A549 (cell line): ENCODE data around the gene ADGRG6. TPM values are rescaled to one million over a fixed set of nuclear protein-coding genes. Genes with fewer than 3 reads are reported as not detected.

ENCODE experiments used
- ATAC-seq, 2 experiments: fragments of 200-7000 bp in 1 of 2; fragments of >200 bp in 1 of 2; cut with Nextera tagmentation in 1 of 2; cut with Tn5 transposase in 1 of 2; 3 replicates each; pipeline versions ENCODE4 v1.8.0 to v1.9.1; 2018 to 2020; ENCODE audit warnings: mild to moderate bottlenecking in 1 of 2, moderate library complexity in 1 of 2
- CTCF ChIA-PET: fragments of 300-600 bp; sonication (Branson Sonifier 250); formaldehyde crosslinking; extraction: SDS; loops from one replicate; lab custom pipeline; 2021; ENCODE audit warnings: antibody characterized with exemption, inconsistent platforms; lab: Yijun Ruan, JAX
- POLR2A ChIA-PET: fragments of 350-600 bp; formaldehyde crosslinking; extraction: SDS; loops from one replicate; lab custom pipeline; 2021; ENCODE audit warnings: antibody characterized with exemption, inconsistent platforms; lab: Yijun Ruan, JAX
- DNase-seq, 2 experiments: peaks; one replicate each; pipeline versions ENCODE4 v3.0.0 to v3.0.0-alpha.2; 2011 to 2016; ENCODE audit warnings: low read depth in 1 of 2, low spot score in 1 of 2
- FAIRE-seq: peaks from 2 replicates; lab custom pipeline; 2011; peaks lifted over from hg19 to GRCh38; lab: Jason Lieb, UNC
- H3K27ac ChIP-seq, 2 experiments: fragments of >200 bp; sonication (Bioruptor Twin); formaldehyde crosslinking; 3 replicates each; pipeline ENCODE4 v1.5.1; 2016 to 2017
- H3K4me1 ChIP-seq: fragments of >200 bp; sonication (Bioruptor Twin); formaldehyde crosslinking; 3 replicates; pipeline ENCODE4 v1.6.1; 2016
- H3K4me2 ChIP-seq: fragments of >200 bp; sonication (Bioruptor Twin); formaldehyde crosslinking; 3 replicates; pipeline ENCODE4 v1.6.1; 2016
- H3K4me3 ChIP-seq: fragments of >200 bp; sonication (Bioruptor Twin); formaldehyde crosslinking; 3 replicates; pipeline ENCODE4 v1.5.1; 2016
- H3K9me3 ChIP-seq: fragments of >200 bp; sonication (Bioruptor Twin); formaldehyde crosslinking; 3 replicates; pipeline ENCODE4 v1.6.1; 2016
- CBX8 ChIP-seq: fragments of 200-600 bp; sonication (generic); IDR thresholded peaks from 2 replicates; pipeline ENCODE4 v1.6.1; 2016
- CEBPB ChIP-seq, 2 experiments: fragments of >200 bp in 1 of 2; sonication (Bioruptor Twin) in 1 of 2; formaldehyde crosslinking in 1 of 2; IDR thresholded peaks; 2 replicates each; pipeline ENCODE4 v1.6.1; 2012 to 2016
- EHMT2 ChIP-seq: fragments of 200-600 bp; sonication (generic); IDR thresholded peaks from 2 replicates; pipeline ENCODE4 v1.6.1; 2016; ENCODE audit warnings: antibody characterized with exemption, low read depth, mild to moderate bottlenecking, moderate library complexity
- EP300 ChIP-seq, 2 experiments: fragments of >200 bp; sonication (Bioruptor Twin); formaldehyde crosslinking; IDR thresholded peaks; 2 replicates in 1 of 2; 3 replicates in 1 of 2; pipeline ENCODE4 v1.6.1; 2016 to 2017
- FOXS1 ChIP-seq: fragments of 250-450 bp; sonication (Bioruptor Pico); IDR thresholded peaks from 2 replicates; pipeline ENCODE4 v1.5.0; 2020; ENCODE audit warnings: mild to moderate bottlenecking, moderate library complexity
- GATA3 ChIP-seq: IDR thresholded peaks from 2 replicates; pipeline ENCODE4 v1.6.1; 2012; ENCODE audit warnings: borderline replicate concordance
- HDAC2 ChIP-seq: fragments of 200-600 bp; sonication (generic); IDR thresholded peaks from 2 replicates; pipeline ENCODE4 v1.6.1; 2016
- HOXB13 ChIP-seq: fragments of 250-450 bp; sonication (Bioruptor Pico); IDR thresholded peaks from 2 replicates; pipeline ENCODE4 v1.5.0; 2020; ENCODE audit warnings: low read depth, mild to moderate bottlenecking, moderate library complexity
- KDM5A ChIP-seq: fragments of 200-600 bp; sonication (generic); IDR thresholded peaks from 2 replicates; pipeline ENCODE4 v1.6.1; 2016; ENCODE audit warnings: antibody characterized with exemption, mild to moderate bottlenecking
- MAFK ChIP-seq: fragments of 450-650 bp; IDR thresholded peaks from 2 replicates; pipeline ENCODE4 v1.6.1; 2014; ENCODE audit not compliant: partially characterized antibody
- MYC ChIP-seq: IDR thresholded peaks from 2 replicates; pipeline ENCODE4 v1.6.1; 2012; ENCODE audit warnings: mild to moderate bottlenecking, inconsistent platforms, low read length, improper control_type of control experiment, borderline replicate concordance
- NFE2L2 ChIP-seq: fragments of 150-350 bp; conservative IDR thresholded peaks from 2 replicates; pipeline ENCODE4 v1.6.1; 2014; ENCODE audit warnings: low read length
- PHF8 ChIP-seq: fragments of 200-600 bp; sonication (generic); IDR thresholded peaks from 2 replicates; pipeline ENCODE4 v1.6.1; 2016; ENCODE audit warnings: low read depth, mild to moderate bottlenecking, antibody characterized with exemption, moderate library complexity, borderline replicate concordance
- POLR2AphosphoS2 ChIP-seq: conservative IDR thresholded peaks from 2 replicates; pipeline ENCODE4 v1.6.1; 2012; ENCODE audit warnings: low read length, improper control_type of control experiment, inconsistent platforms
- RAD21 ChIP-seq, 2 experiments: fragments of >200 bp in 1 of 2; sonication (Bioruptor Twin) in 1 of 2; formaldehyde crosslinking in 1 of 2; IDR thresholded peaks in 1 of 2; conservative IDR thresholded peaks in 1 of 2; 2 replicates in 1 of 2; 3 replicates in 1 of 2; pipeline ENCODE4 v1.6.1; 2012 to 2018; ENCODE audit warnings: inconsistent platforms in 1 of 2
- RCOR1 ChIP-seq: fragments of 150-350 bp; IDR thresholded peaks from 2 replicates; pipeline ENCODE4 v1.6.1; 2014; ENCODE audit warnings: antibody characterized with exemption, low read length, low read depth
- SREBF2 ChIP-seq: fragments of 450-650 bp; IDR thresholded peaks from 2 replicates; pipeline ENCODE4 v1.6.1; 2014; ENCODE audit warnings: mild to moderate bottlenecking, moderate library complexity
- TFCP2L1 ChIP-seq: fragments of 250-450 bp; sonication (Bioruptor Pico); IDR thresholded peaks from 2 replicates; pipeline ENCODE4 v1.5.0; 2021; ENCODE audit warnings: mild to moderate bottlenecking
- TP53 ChIP-seq: fragments of 250-450 bp; sonication (Bioruptor Pico); IDR thresholded peaks from 2 replicates; pipeline ENCODE4 v1.5.0; 2021; ENCODE audit warnings: mild to moderate bottlenecking, moderate library complexity
- WGBS: methylation state at CpG from one replicate; pipeline ENCODE4 v1.1.6; 2017; ENCODE audit errors: missing lambda C conversion rate; 5-methylcytosine and 5-hydroxymethylcytosine counted together
- polyA plus RNA-seq, 4 experiments: library from polyadenylated mRNA; depleted of rRNA in 3 of 4; stranded (reverse); fragments of >200 nt; fragmentation: RNase III in 1 of 4; extraction: RNeasy Plus Mini Kit Qiagen cat#74134 plus additional on column Dnase treatment in 1 of 4; gene quantifications; 2 replicates in 3 of 4; 3 replicates in 1 of 4; pipeline ENCODE4 v1.2.3, GENCODE V29; 2011 to 2017
- TF ChIP-seq, protein P1 (sequence below): IDR thresholded peaks from 2 replicates; pipeline ENCODE4 v1.6.1; 2012
- TF ChIP-seq, protein P2 (sequence below): fragments of 450-650 bp; IDR thresholded peaks from 2 replicates; pipeline ENCODE4 v1.6.1; 2014; ENCODE audit warnings: antibody characterized with exemption
- TF ChIP-seq, protein P3 (sequence below): IDR thresholded peaks from 2 replicates; pipeline ENCODE4 v1.6.1; 2012; ENCODE audit warnings: low read depth, borderline replicate concordance

ADGRG6 gene
- polyA plus RNA-seq, 2 of the 4 experiments (the other 2 are of a cell fraction), result 55.4 to 181 TPM

DNA sequence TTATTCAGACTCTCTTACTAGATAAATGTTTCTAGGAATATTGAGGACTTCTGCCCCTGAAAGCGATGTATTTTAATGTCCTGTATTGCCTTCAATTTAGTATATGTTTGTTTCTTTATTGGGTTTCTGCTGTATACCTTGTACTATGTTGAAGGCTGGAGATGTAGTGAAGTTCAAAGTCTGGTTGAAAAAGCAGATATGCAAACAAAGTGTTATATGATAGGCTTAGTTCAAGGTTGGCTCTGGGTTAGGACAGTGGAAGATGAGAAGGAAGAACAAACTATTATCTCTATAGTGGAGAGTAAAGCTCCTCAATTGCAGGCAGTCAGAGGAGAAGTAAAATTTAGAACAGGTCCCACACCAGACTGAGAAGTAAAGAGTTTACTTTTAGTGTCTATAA, 36.3 kb upstream of the ADGRG6 start (continued):
- no peak for TF ChIP-seq RCOR1

DNA sequence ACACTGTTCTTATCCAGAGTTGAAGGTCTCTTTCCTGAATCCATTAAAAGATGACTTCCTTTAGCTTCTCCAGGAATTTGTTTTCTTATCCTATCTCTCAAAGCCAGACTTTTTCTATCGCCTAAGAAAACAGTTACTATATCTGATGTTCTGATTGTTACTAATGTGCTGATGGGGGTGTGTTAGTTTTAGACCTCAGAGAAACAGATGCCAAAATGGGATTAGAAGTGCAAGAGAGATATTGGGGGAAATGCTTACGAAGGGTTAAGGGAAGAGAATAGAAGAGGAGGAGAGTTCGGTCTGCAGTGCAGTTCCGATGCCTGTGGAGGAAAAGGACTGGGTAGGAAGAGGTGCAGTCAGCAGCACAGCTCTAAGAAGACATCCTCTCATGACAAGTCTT, 35.7 kb upstream of the ADGRG6 start:
- no peak for ATAC-seq
- no peak for FAIRE-seq
- no peak overlapping the region for H3K4me2 ChIP-seq
- H3K9me3 ChIP-seq, result no peaks in the 10 kb centered on the region
- no peaks in the 10 kb centered on the region for H3K4me1 ChIP-seq
- CTCF ChIA-PET, result no interaction called here
- H3K27ac ChIP-seq, result no peak overlapping the region
- no peak overlapping the region for H3K4me3 ChIP-seq
- TF ChIP-seq PHF8 (no peak), MYC (no peak), EHMT2 (no peak), HDAC2 (no peak), TFCP2L1 (CRISPR knock-in tag) (no peak), HOXB13 (CRISPR knock-in tag) (no peak), EP300 (IDR thresholded peaks at IDR 0.05) (no peak)
- TF ChIP-seq, protein P1, sequence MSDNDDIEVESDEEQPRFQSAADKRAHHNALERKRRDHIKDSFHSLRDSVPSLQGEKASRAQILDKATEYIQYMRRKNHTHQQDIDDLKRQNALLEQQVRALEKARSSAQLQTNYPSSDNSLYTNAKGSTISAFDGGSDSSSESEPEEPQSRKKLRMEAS, result no peak
- POLR2A ChIA-PET, result no interaction called here
- DNase-seq, result no peak
- WGBS, result 87% methylated on average over 4 of the region's 4 CpGs

DNA sequence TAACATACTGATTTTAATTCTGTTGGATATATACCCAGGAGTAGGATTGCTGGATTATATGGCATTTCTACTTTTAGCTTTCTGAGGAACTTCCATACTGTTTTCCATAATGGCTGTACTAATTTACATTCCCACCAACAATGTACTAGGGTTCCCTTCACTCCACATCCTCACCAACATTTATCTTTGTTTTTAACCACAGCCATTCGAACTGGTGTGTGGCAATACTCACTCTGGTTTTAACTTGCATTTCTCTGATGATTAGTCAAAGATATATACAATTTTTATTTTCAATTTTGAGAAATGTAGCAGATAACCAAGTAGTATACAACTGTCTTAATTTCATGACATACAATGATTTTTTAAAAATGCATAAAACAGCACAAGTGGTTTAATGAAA, 30.3 kb upstream of the ADGRG6 start:
- no peak overlapping the region for H3K4me3 ChIP-seq
- TF ChIP-seq POLR2AphosphoS2 (no peak), FOXS1 (CRISPR knock-in tag) (no peak), GATA3 (no peak), HOXB13 (CRISPR knock-in tag) (no peak)
- ChIA-PET POLR2A (no interaction called here), CTCF (no interaction called here)
- ATAC-seq (no peak), DNase-seq (no peak), FAIRE-seq (no peak)
- peaks cover 14% of the 10 kb centered on the region for H3K4me1 ChIP-seq
- no peak overlapping the region for H3K27ac ChIP-seq
- 91% methylated on average over 1 of the region's 1 CpG for WGBS
- no peak overlapping the region for H3K4me2 ChIP-seq
- H3K9me3 ChIP-seq, result no peaks in the 10 kb centered on the region

DNA sequence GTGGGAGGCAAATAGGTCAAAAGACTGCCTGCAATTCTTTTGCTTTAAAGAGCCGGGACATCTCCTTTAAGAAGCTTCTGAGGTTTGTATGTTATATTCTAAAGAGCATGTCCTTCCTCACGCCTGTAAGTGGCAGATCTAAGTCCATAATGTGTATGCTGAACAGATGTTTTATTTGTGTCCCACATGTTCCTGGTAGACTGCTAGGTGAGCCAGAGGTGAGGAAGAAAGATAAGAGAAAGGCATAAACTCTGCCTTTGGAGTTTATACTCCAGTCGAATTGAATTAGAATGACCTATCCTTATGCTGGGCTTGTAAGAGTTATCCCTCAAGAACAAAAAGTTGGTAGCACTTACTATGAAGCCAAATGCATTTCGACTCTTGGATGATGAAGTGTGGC, 27.2 kb upstream of the ADGRG6 start:
- CTCF ChIA-PET, result interaction anchor here (1.4 kb wide), 1 partner anchor 16 kb away, joined by 3 read pairs; no protein-coding TSS in a partner anchor
- DNase-seq, result no peak
- ATAC-seq, result no peak
- no peak overlapping the region for H3K4me3 ChIP-seq
- no peaks in the 10 kb centered on the region for H3K9me3 ChIP-seq
- H3K27ac ChIP-seq, result 0 out of 6 replicates have a peak overlapping the region, but pooled peaks of 1 of the 2 experiments have one; percentile 19
- POLR2A ChIA-PET, result no interaction called here
- peak overlapping the region; percentile 52; the same call in 2 of the 3 replicates for H3K4me2 ChIP-seq
- WGBS, result 71% methylated on average over 4 of the region's 4 CpGs
- TF ChIP-seq NFE2L2 (no peak), FOXS1 (CRISPR knock-in tag) (no peak), SREBF2 (no peak), EP300 (IDR thresholded peaks at IDR 0.05) (no peak), CBX8 (no peak), CEBPB (IDR thresholded peaks at IDR 0.05) (no peak), HDAC2 (no peak), KDM5A (no peak), RCOR1 (no peak), GATA3 (no peak), RAD21 (conservative IDR thresholded peaks at IDR 0.05 in 1 of 2, IDR thresholded peaks at IDR 0.05 in 1 of 2) (no peak), MAFK (no peak), TP53 (CRISPR knock-in tag) (no peak)
- TF ChIP-seq, protein P2, sequence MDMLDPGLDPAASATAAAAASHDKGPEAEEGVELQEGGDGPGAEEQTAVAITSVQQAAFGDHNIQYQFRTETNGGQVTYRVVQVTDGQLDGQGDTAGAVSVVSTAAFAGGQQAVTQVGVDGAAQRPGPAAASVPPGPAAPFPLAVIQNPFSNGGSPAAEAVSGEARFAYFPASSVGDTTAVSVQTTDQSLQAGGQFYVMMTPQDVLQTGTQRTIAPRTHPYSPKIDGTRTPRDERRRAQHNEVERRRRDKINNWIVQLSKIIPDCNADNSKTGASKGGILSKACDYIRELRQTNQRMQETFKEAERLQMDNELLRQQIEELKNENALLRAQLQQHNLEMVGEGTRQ, result no peak
- TF ChIP-seq, protein P3, sequence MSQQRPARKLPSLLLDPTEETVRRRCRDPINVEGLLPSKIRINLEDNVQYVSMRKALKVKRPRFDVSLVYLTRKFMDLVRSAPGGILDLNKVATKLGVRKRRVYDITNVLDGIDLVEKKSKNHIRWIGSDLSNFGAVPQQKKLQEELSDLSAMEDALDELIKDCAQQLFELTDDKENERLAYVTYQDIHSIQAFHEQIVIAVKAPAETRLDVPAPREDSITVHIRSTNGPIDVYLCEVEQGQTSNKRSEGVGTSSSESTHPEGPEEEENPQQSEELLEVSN, result no peak
- TF ChIP-seq, protein P1, result no peak
- TF ChIP-seq, all 56 proteins: peak for 0
- no peak for FAIRE-seq
- peaks cover 21% of the 10 kb centered on the region for H3K4me1 ChIP-seq
